Measurements from ENCODE around the gene EVX2. TPM values are rescaled to one million over a fixed set of nuclear protein-coding genes. Genes with fewer than 3 reads are reported as not detected.

Gene EVX2
- polyA plus RNA-seq, 1 donor from 2014 or later = not detected

- Histone ChIP-seq H4K20me1 (ENCODE audit: insufficient read depth) (no peaks in the 10 kb centered on the region), H3K4me3 (ENCODE audit: low read length) (no peak overlapping the region), H3K27me3 (ENCODE audit: insufficient read depth, low read depth, low read length) (no peaks in the 10 kb centered on the region), H3K27ac (ENCODE audit: low read length) (no peak overlapping the region), H3K9me3 (ENCODE audit: low read length) (no peaks in the 10 kb centered on the region), H2AFZ (ENCODE audit: low read depth, low read length) (no peak overlapping the region), H3F3A (ENCODE audit: insufficient read depth, low read length, poor library complexity, severe bottlenecking) (no peaks in the 10 kb centered on the region), H3K79me2 (replicated peaks; ENCODE audit: insufficient read depth, low read length) (no peaks in the 10 kb centered on the region), H3K36me3 (ENCODE audit: insufficient read depth, low read length) (no peaks in the 10 kb centered on the region), H3K9me2 (ENCODE audit: insufficient read depth, low read length) (no peaks in the 10 kb centered on the region), H3K9ac (ENCODE audit: low read length) (no peak overlapping the region), H3K4me2 (ENCODE audit: low read length) (no peak overlapping the region)
- TF ChIP-seq EZH2 (IDR thresholded peaks at IDR 0.05; ENCODE audit: borderline replicate concordance, insufficient read depth, low read length, poor library complexity, severe bottlenecking) (no peak), EP300 (conservative IDR thresholded peaks at IDR 0.05; ENCODE audit: poor library complexity, severe bottlenecking) (no peak), SMC3 (conservative IDR thresholded peaks at IDR 0.05; ENCODE audit: poor library complexity) (no peak), TAF1 (IDR thresholded peaks at IDR 0.05; ENCODE audit: low read depth) (no peak), POLR2AphosphoS5 (IDR thresholded peaks at IDR 0.05) (no peak), MXI1 (conservative IDR thresholded peaks at IDR 0.05; ENCODE audit: poor library complexity, severe bottlenecking) (no peak), RAD21 (conservative IDR thresholded peaks at IDR 0.05) (no peak), CTCF (IDR thresholded peaks at IDR 0.05; ENCODE audit: poor library complexity, severe bottlenecking) (no peak), REST (IDR thresholded peaks at IDR 0.05; ENCODE audit: borderline replicate concordance) (no peak)
Measured at GRCh38 chr2:176039375-176039774, 44.4 kb downstream of the EVX2 start.

- Histone ChIP-seq H3K9ac (ENCODE audit: low read length) (no peak overlapping the region), H3K9me3 (ENCODE audit: low read length) (no peaks in the 10 kb centered on the region), H3K27ac (ENCODE audit: low read length) (no peak overlapping the region), H3K36me3 (ENCODE audit: insufficient read depth, low read length) (no peaks in the 10 kb centered on the region), H3K4me2 (ENCODE audit: low read length) (no peak overlapping the region), H4K20me1 (ENCODE audit: insufficient read depth) (no peaks in the 10 kb centered on the region), H3F3A (ENCODE audit: insufficient read depth, low read length, poor library complexity, severe bottlenecking) (no peaks in the 10 kb centered on the region), H3K27me3 (ENCODE audit: insufficient read depth, low read depth, low read length) (no peaks in the 10 kb centered on the region), H3K79me2 (replicated peaks; ENCODE audit: insufficient read depth, low read length) (no peaks in the 10 kb centered on the region), H3K4me3 (ENCODE audit: low read length) (no peak overlapping the region), H2AFZ (ENCODE audit: low read depth, low read length) (no peak overlapping the region), H3K9me2 (ENCODE audit: insufficient read depth, low read length) (no peaks in the 10 kb centered on the region)
- TF ChIP-seq REST (IDR thresholded peaks at IDR 0.05; ENCODE audit: borderline replicate concordance) = no peak
- no peak for TF ChIP-seq MXI1 (conservative IDR thresholded peaks at IDR 0.05; ENCODE audit: poor library complexity, severe bottlenecking)
- TF ChIP-seq TAF1 (IDR thresholded peaks at IDR 0.05; ENCODE audit: low read depth) = no peak
- no peak for TF ChIP-seq EP300 (conservative IDR thresholded peaks at IDR 0.05; ENCODE audit: poor library complexity, severe bottlenecking)
- TF ChIP-seq SMC3 (conservative IDR thresholded peaks at IDR 0.05; ENCODE audit: poor library complexity) = no peak
- no peak for TF ChIP-seq CTCF (IDR thresholded peaks at IDR 0.05; ENCODE audit: poor library complexity, severe bottlenecking)
- TF ChIP-seq RAD21 (conservative IDR thresholded peaks at IDR 0.05) = no peak
- TF ChIP-seq POLR2AphosphoS5 (IDR thresholded peaks at IDR 0.05) = no peak
- no peak for TF ChIP-seq EZH2 (IDR thresholded peaks at IDR 0.05; ENCODE audit: borderline replicate concordance, insufficient read depth, low read length, poor library complexity, severe bottlenecking)
Measured at GRCh38 chr2:176038694-176039093, 45.1 kb downstream of the EVX2 start.
